HepG2 (cell line): ENCODE results near the gene IBA57. TPM values are rescaled to one million over a fixed set of nuclear protein-coding genes. Genes with fewer than 3 reads are reported as not detected.
A peak's percentile ranks its signal among the peaks of the same experiment; 100 is the strongest.

Source experiments
- ATRX ChIP-seq: sonication (generic); formaldehyde crosslinking; IDR thresholded peaks from 2 replicates; pipeline ENCODE4 v1.4.0; 2020; ENCODE audit warnings: missing genetic modification reagents, borderline replicate concordance
- CSRNP1 ChIP-seq: sonication (generic); formaldehyde crosslinking; IDR thresholded peaks from 2 replicates; pipeline ENCODE4 v1.8.1; 2023; ENCODE audit warnings: mild to moderate bottlenecking, missing genetic modification reagents
- GFI1 ChIP-seq: sonication (generic); formaldehyde crosslinking; IDR thresholded peaks from 2 replicates; pipeline ENCODE4 v1.5.0; 2020; ENCODE audit warnings: missing genetic modification reagents, mild to moderate bottlenecking, borderline replicate concordance
- HIC2 ChIP-seq: sonication (generic); formaldehyde crosslinking; IDR thresholded peaks from 2 replicates; pipeline ENCODE4 v1.9.0; 2022; ENCODE audit warnings: low read depth, missing genetic modification reagents
- JUN ChIP-seq: sonication (generic); formaldehyde crosslinking; IDR thresholded peaks from 2 replicates; pipeline ENCODE4 v1.4.0; 2020; ENCODE audit warnings: mild to moderate bottlenecking, missing genetic modification reagents
- RBM22 ChIP-seq: fragments of 200-400 bp; formaldehyde crosslinking; optimal IDR thresholded peaks from 2 replicates; pipeline ENCODE3; 2017; ENCODE audit warnings: mild to moderate bottlenecking, low read length, moderate library complexity
- SRSF1 ChIP-seq: fragments of 200-400 bp; formaldehyde crosslinking; optimal IDR thresholded peaks from 2 replicates; pipeline ENCODE3; 2017; ENCODE audit warnings: mild to moderate bottlenecking, low read depth, low read length, moderate library complexity
- ZBTB21 ChIP-seq: sonication (generic); formaldehyde crosslinking; IDR thresholded peaks from 2 replicates; pipeline ENCODE4 v1.4.0; 2020; ENCODE audit warnings: missing genetic modification reagents
- ZFP41 ChIP-seq: sonication (generic); formaldehyde crosslinking; IDR thresholded peaks from 2 replicates; pipeline ENCODE4 v1.4.0; 2020; ENCODE audit warnings: mild to moderate bottlenecking, missing genetic modification reagents, borderline replicate concordance
- ZGPAT ChIP-seq: IDR thresholded peaks from 2 replicates; pipeline ENCODE4 v1.6.1; 2016; ENCODE audit warnings: mild to moderate bottlenecking
- ZMAT3 ChIP-seq: sonication (generic); formaldehyde crosslinking; conservative IDR thresholded peaks from 2 replicates; pipeline ENCODE4 v1.7.0; 2021; ENCODE audit warnings: missing genetic modification reagents
- ZNF253 ChIP-seq: sonication (generic); formaldehyde crosslinking; IDR thresholded peaks from 2 replicates; pipeline ENCODE4 v1.8.0; 2022; ENCODE audit warnings: mild to moderate bottlenecking, missing genetic modification reagents, borderline replicate concordance
- ZNF552 ChIP-seq: sonication (generic); formaldehyde crosslinking; IDR thresholded peaks from 2 replicates; pipeline ENCODE4 v1.9.0; 2022; ENCODE audit warnings: missing genetic modification reagents, mild to moderate bottlenecking, borderline replicate concordance
- polyA plus RNA-seq, 8 experiments: library from polyadenylated mRNA; depleted of rRNA in 3 of 8; stranded (reverse) in 7 of 8; unstranded in 1 of 8; fragments of >200 nt; fragmentation: Illumina TruSeq in 4 of 8; extraction: Trizol in 4 of 8; gene quantifications; 2 replicates each; pipeline versions ENCODE4 v1.2.1 to v1.2.3, GENCODE V29; 2011 to 2016; ENCODE audit warnings: low read depth in 4 of 8, missing spikeins in 1 of 8, mixed read lengths in 1 of 8; ENCODE audit not compliant: insufficient read depth in 1 of 8
- total RNA-seq, 5 experiments: library from RNA; depleted of rRNA; stranded (reverse); fragments of >200 nt; fragmentation: Illumina TruSeq; extraction: Trizol; gene quantifications; 2 replicates each; pipeline ENCODE4 v1.2.3, GENCODE V29; 2016; ENCODE audit warnings: low read depth in 1 of 5
- TF ChIP-seq, protein P1 (sequence below): sonication (generic); formaldehyde crosslinking; IDR thresholded peaks from 2 replicates; pipeline ENCODE4 v1.5.0; 2020; ENCODE audit warnings: mild to moderate bottlenecking, missing genetic modification reagents, borderline replicate concordance
- TF ChIP-seq, protein P2 (sequence below): sonication (generic); formaldehyde crosslinking; IDR thresholded peaks from 2 replicates; pipeline ENCODE4 v1.4.0; 2020; ENCODE audit warnings: missing genetic modification reagents, borderline replicate concordance
- TF ChIP-seq, protein P3 (sequence below): sonication (generic); formaldehyde crosslinking; IDR thresholded peaks from 2 replicates; pipeline ENCODE4 v1.4.0; 2020; ENCODE audit warnings: missing genetic modification reagents

The IBA57 gene
- total and polyA plus RNA-seq, 2 of the 13 experiments (the other 11 are each of a cell fraction or from before 2014, with no cell fraction given) = 2.3 to 10.2 TPM

- TF ChIP-seq, protein P1, sequence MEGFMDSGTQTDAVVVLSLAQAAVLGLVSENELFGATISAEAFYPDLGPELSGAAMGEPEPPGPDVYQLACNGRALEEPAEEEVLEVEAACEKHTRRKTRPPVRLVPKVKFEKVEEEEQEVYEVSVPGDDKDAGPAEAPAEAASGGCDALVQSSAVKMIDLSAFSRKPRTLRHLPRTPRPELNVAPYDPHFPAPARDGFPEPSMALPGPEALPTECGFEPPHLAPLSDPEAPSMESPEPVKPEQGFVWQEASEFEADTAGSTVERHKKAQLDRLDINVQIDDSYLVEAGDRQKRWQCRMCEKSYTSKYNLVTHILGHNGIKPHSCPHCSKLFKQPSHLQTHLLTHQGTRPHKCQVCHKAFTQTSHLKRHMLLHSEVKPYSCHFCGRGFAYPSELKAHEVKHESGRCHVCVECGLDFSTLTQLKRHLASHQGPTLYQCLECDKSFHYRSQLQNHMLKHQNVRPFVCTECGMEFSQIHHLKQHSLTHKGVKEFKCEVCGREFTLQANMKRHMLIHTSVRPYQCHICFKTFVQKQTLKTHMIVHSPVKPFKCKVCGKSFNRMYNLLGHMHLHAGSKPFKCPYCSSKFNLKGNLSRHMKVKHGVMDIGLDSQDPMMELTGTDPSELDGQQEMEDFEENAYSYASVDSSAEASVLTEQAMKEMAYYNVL = no peak
- no peak for TF ChIP-seq ATRX (CRISPR knock-in tag)
- TF ChIP-seq HIC2 (CRISPR knock-in tag) = no peak
- TF ChIP-seq RBM22 = no peak
- 0 out of 2 replicates have a peak, but pooled peaks have one; percentile 38 for TF ChIP-seq ZMAT3
- 0 out of 2 replicates have a peak, but pooled peaks have one; percentile 21 for TF ChIP-seq CSRNP1 (CRISPR knock-in tag)
- peak; percentile 58; the same call in 1 of the 2 replicates for TF ChIP-seq ZGPAT (CRISPR knock-in tag)
- peak; percentile 72; the same call in 1 of the 2 replicates for TF ChIP-seq GFI1 (CRISPR knock-in tag)
- peak; percentile 83; the same call in 1 of the 2 replicates for TF ChIP-seq JUN (CRISPR knock-in tag)
- no peak for TF ChIP-seq ZFP41 (CRISPR knock-in tag)
- TF ChIP-seq, protein P2, sequence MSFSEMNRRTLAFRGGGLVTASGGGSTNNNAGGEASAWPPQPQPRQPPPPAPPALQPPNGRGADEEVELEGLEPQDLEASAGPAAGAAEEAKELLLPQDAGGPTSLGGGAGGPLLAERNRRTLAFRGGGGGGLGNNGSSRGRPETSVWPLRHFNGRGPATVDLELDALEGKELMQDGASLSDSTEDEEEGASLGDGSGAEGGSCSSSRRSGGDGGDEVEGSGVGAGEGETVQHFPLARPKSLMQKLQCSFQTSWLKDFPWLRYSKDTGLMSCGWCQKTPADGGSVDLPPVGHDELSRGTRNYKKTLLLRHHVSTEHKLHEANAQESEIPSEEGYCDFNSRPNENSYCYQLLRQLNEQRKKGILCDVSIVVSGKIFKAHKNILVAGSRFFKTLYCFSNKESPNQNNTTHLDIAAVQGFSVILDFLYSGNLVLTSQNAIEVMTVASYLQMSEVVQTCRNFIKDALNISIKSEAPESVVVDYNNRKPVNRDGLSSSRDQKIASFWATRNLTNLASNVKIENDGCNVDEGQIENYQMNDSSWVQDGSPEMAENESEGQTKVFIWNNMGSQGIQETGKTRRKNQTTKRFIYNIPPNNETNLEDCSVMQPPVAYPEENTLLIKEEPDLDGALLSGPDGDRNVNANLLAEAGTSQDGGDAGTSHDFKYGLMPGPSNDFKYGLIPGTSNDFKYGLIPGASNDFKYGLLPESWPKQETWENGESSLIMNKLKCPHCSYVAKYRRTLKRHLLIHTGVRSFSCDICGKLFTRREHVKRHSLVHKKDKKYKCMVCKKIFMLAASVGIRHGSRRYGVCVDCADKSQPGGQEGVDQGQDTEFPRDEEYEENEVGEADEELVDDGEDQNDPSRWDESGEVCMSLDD = no peak
- TF ChIP-seq ZBTB21 (CRISPR knock-in tag) = peak; percentile 96
- peak; percentile 39; the same call in 1 of the 2 replicates for TF ChIP-seq ZNF552
- TF ChIP-seq SRSF1 = peak; percentile 4
- TF ChIP-seq, protein P3, sequence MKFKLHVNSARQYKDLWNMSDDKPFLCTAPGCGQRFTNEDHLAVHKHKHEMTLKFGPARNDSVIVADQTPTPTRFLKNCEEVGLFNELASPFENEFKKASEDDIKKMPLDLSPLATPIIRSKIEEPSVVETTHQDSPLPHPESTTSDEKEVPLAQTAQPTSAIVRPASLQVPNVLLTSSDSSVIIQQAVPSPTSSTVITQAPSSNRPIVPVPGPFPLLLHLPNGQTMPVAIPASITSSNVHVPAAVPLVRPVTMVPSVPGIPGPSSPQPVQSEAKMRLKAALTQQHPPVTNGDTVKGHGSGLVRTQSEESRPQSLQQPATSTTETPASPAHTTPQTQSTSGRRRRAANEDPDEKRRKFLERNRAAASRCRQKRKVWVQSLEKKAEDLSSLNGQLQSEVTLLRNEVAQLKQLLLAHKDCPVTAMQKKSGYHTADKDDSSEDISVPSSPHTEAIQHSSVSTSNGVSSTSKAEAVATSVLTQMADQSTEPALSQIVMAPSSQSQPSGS = peak; percentile 99
- peak; percentile 78; the same call in 1 of the 2 replicates for TF ChIP-seq ZNF253 (CRISPR knock-in tag)
Observed at GRCh38 chr1:228165372-228166169, at the start of gene IBA57 (continued).
